ENCODE results near the gene NCOA5.

- TF ChIP-seq E2F4 (CRISPR knock-in tag; IDR thresholded peaks at IDR 0.05; ENCODE audit: borderline replicate concordance, low read depth) (no peak), CTCF (IDR thresholded peaks at IDR 0.05) (no peak), ZNF396 (CRISPR knock-in tag; IDR thresholded peaks at IDR 0.05; ENCODE audit: borderline replicate concordance) (no peak), IRF2 (CRISPR knock-in tag; IDR thresholded peaks at IDR 0.05; ENCODE audit: borderline replicate concordance, low read depth) (no peak), SP1 (CRISPR knock-in tag; conservative IDR thresholded peaks at IDR 0.05) (no peak), FOXP1 (CRISPR knock-in tag; IDR thresholded peaks at IDR 0.05; ENCODE audit: borderline replicate concordance) (no peak)
- TF ChIP-seq, protein P1, sequence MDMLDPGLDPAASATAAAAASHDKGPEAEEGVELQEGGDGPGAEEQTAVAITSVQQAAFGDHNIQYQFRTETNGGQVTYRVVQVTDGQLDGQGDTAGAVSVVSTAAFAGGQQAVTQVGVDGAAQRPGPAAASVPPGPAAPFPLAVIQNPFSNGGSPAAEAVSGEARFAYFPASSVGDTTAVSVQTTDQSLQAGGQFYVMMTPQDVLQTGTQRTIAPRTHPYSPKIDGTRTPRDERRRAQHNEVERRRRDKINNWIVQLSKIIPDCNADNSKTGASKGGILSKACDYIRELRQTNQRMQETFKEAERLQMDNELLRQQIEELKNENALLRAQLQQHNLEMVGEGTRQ (CRISPR knock-in tag; IDR thresholded peaks at IDR 0.05): no peak
Measured at GRCh38 chr20:46100988-46101387, 11.2 kb upstream of the NCOA5 start.
